B cell (primary cell): ENCODE data around the gene EPB41L1. TPM values are rescaled to one million over a fixed set of nuclear protein-coding genes. Genes with fewer than 3 reads are reported as not detected.

Source experiments
- ATAC-seq: fragments of 200-7000 bp; cut with Tn5 transposase; one replicate; pipeline ENCODE4 v1.10.0; 2021; ENCODE audit warnings: low read depth, mild to moderate bottlenecking, moderate number of reproducible peaks, moderate library complexity
- CTCF ChIA-PET: fragments of 350-600 bp; sonication (Branson Sonifier 250); formaldehyde crosslinking; loops from one replicate; lab custom pipeline; 2021; ENCODE audit warnings: antibody characterized with exemption, inconsistent platforms; lab: Charles Lee
- POLR2A ChIA-PET: fragments of 350-600 bp; sonication (Branson Sonifier 250); formaldehyde crosslinking; loops from one replicate; lab custom pipeline; 2021; ENCODE audit warnings: antibody characterized with exemption; lab: Charles Lee
- DNase-seq: peaks from one replicate; pipeline ENCODE4 v3.0.0; 2013
- H2AFZ ChIP-seq: 2 replicates; pipeline ENCODE4 v1.6.1; 2012; ENCODE audit warnings: mild to moderate bottlenecking, low read depth, low read length; ENCODE audit not compliant: insufficient read depth, poor library complexity, severe bottlenecking
- H3K27ac ChIP-seq, 2 donors: 1 replicate in 1 of 2; 2 replicates in 1 of 2; pipeline ENCODE4 v1.5.1; 2012 to 2013; ENCODE audit warnings: low read length in 2 of 2, mild to moderate bottlenecking in 2 of 2, moderate library complexity in 1 of 2
- H3K27me3 ChIP-seq, 4 experiments: fragments of 200-600 bp in 1 of 4; sonication (generic) in 1 of 4; replicated peaks in 1 of 4; 1 replicate in 2 of 4; 2 replicates in 2 of 4; pipeline versions ENCODE4 v1.6.1 to v1.7.0; 2013 to 2016; ENCODE audit warnings: low read length in 3 of 4, mild to moderate bottlenecking in 2 of 4, mixed read lengths in 1 of 4, moderate library complexity in 1 of 4; ENCODE audit not compliant: insufficient read depth in 4 of 4, control insufficient read depth in 3 of 4; ENCODE audit errors: control extremely low read depth in 1 of 4
- H3K36me3 ChIP-seq, 2 experiments: replicated peaks in 1 of 2; 1 replicate in 1 of 2; 2 replicates in 1 of 2; pipeline versions ENCODE4 v1.6.1 to v1.7.1; 2013; ENCODE audit warnings: low read length in 1 of 2; ENCODE audit not compliant: insufficient read depth in 2 of 2, control insufficient read depth in 1 of 2; ENCODE audit errors: control extremely low read depth in 1 of 2, extremely low read depth in 1 of 2
- H3K4me1 ChIP-seq, 2 donors: fragments of 200-600 bp in 1 of 2; sonication (generic) in 1 of 2; 1 replicate in 1 of 2; 2 replicates in 1 of 2; pipeline versions ENCODE4 v1.5.1 to v1.6.1; 2013 to 2017; ENCODE audit warnings: low read length in 2 of 2; ENCODE audit not compliant: control insufficient read depth in 2 of 2, insufficient read depth in 2 of 2
- H3K4me2 ChIP-seq: replicated peaks from 2 replicates; pipeline ENCODE3; 2012; ENCODE audit warnings: mild to moderate bottlenecking, low read depth, low read length; ENCODE audit not compliant: poor library complexity, severe bottlenecking
- H3K4me3 ChIP-seq, 5 experiments: fragments of 200-600 bp in 1 of 5; sonication (generic) in 1 of 5; 1 replicate in 3 of 5; 2 replicates in 2 of 5; pipeline versions ENCODE4 v1.5.1 to v1.7.0; 2011 to 2016; ENCODE audit warnings: low read length in 4 of 5, mild to moderate bottlenecking in 4 of 5, low read depth in 2 of 5, control low read depth in 1 of 5, moderate library complexity in 1 of 5; ENCODE audit not compliant: insufficient read depth in 1 of 5; ENCODE audit errors: control extremely low read depth in 1 of 5, extremely low read depth in 1 of 5
- H3K79me2 ChIP-seq: fragments of 200-600 bp; sonication (generic); one replicate; pipeline ENCODE4 v1.6.0; 2016; ENCODE audit warnings: low read length; ENCODE audit not compliant: control insufficient read depth, insufficient read depth
- H3K9ac ChIP-seq: fragments of 200-600 bp; sonication (generic); 2 replicates; pipeline ENCODE4 v1.6.1; 2017; ENCODE audit warnings: mild to moderate bottlenecking, low read length, moderate library complexity
- H3K9me3 ChIP-seq, 3 donors: one replicate each; pipeline versions ENCODE4 v1.6.1 to v1.7.1; 2013; ENCODE audit warnings: low read length in 2 of 3; ENCODE audit not compliant: control insufficient read depth in 2 of 3, insufficient read depth in 1 of 3; ENCODE audit errors: control extremely low read depth in 1 of 3
- H4K20me1 ChIP-seq: 2 replicates; pipeline ENCODE4 v1.6.0; 2012; ENCODE audit warnings: mild to moderate bottlenecking, low read length; ENCODE audit not compliant: insufficient read depth, control insufficient read depth, poor library complexity, severe bottlenecking
- H3K27ac Mint-ChIP-seq: one replicate; pipeline ENCODE4 v1.8.0; 2021; ENCODE audit warnings: mixed read lengths
- H3K27me3 Mint-ChIP-seq: one replicate; pipeline ENCODE4 v1.8.0; 2021; ENCODE audit warnings: mixed read lengths
- H3K4me1 Mint-ChIP-seq: one replicate; pipeline ENCODE4 v1.8.0; 2021; ENCODE audit warnings: mixed read lengths
- H3K4me3 Mint-ChIP-seq: one replicate; pipeline ENCODE4 v1.8.0; 2021; ENCODE audit warnings: mixed read lengths
- H3K9me3 Mint-ChIP-seq: one replicate; pipeline ENCODE4 v1.8.0; 2022; ENCODE audit warnings: mixed read lengths; ENCODE audit not compliant: insufficient read depth
- EZH2 ChIP-seq: IDR thresholded peaks from 2 replicates; pipeline ENCODE4 v1.6.1; 2012; ENCODE audit warnings: borderline replicate concordance, low read depth, mild to moderate bottlenecking, moderate library complexity, low read length; ENCODE audit not compliant: insufficient read depth, poor library complexity, severe bottlenecking
- WGBS: methylation state at CpG from one replicate; pipeline ENCODE4 v1.1.5; 2013; ENCODE audit warnings: missing lambda C conversion rate; ENCODE audit not compliant: insufficient coverage; 5-methylcytosine and 5-hydroxymethylcytosine counted together
- intact Hi-C: fragments of 100-400 bp; cut with micrococcal nuclease; formaldehyde crosslinking; loops from one replicate; pipeline ENCODE4 v1.10.0; 2022
- polyA plus RNA-seq: library from polyadenylated mRNA; depleted of rRNA; stranded (reverse); fragments of >200 nt; gene quantifications from 2 replicates; pipeline ENCODE4 v1.2.3, GENCODE V29; 2012
- total RNA-seq, 2 donors: library from RNA; stranded (reverse); fragments of 120-200 nt in 1 of 2; gene quantifications; 1 replicate in 1 of 2; 2 replicates in 1 of 2; pipeline versions ENCODE4 v1.2.3 to v1.2.4, GENCODE V29; 2013 to 2022
- TF ChIP-seq, protein P1 (sequence below): fragments of 200-600 bp; IDR thresholded peaks from one replicate; pipeline ENCODE4 v1.8.0; 2022; ENCODE audit warnings: antibody characterized with exemption, mild to moderate bottlenecking

EPB41L1 gene
- total and polyA plus RNA-seq, 2 donors (not counting 1 experiment from before 2014, with no cell fraction given): 0.12 to 1.3 TPM

DNA sequence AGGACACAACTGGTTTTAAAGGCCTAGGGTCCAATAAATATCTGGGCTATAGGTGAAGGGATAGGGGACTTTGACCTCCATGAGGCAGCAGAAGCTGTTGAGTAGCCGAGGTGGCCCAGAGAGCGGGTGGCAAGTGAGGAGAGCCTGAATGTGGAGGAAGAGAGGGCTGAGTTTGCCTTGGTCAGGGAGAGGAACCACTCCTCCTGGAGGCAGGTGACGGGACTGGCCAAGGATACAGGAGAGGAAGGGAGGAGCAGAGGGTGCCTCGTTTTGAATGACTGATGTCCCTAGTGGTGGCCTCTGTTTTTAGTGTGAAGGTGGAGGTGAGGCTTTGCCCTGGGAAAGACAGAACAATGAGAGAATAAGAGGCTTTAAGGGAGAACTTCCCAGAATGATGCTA is 62.7 kb downstream of the EPB41L1 start:
- Mint-ChIP-seq H3K27ac (no peak overlapping the region), H3K4me1 (no peaks in the 10 kb centered on the region), H3K4me3 (no peak overlapping the region), H3K27me3 (peaks cover 16% of the 10 kb centered on the region), H3K9me3 (no peaks in the 10 kb centered on the region)
- CTCF ChIA-PET: interaction anchor here (0.9 to 2.1 kb wide), 5 partner anchors 15 to 670 kb away, joined by 3 to 9 read pairs (median 3); no protein-coding TSS in a partner anchor
- DNase-seq (no peak), ATAC-seq (no peak)
- Histone ChIP-seq H3K9ac (no peak overlapping the region), H3K9me3 (no peaks in the 10 kb centered on the region), H3K4me3 (no peak overlapping the region), H3K27me3 (no peaks in the 10 kb centered on the region), H4K20me1 (no peaks in the 10 kb centered on the region), H3K79me2 (no peaks in the 10 kb centered on the region), H3K4me2 (no peak overlapping the region), H3K27ac (no peak overlapping the region), H2AFZ (no peak overlapping the region), H3K36me3 (no peaks in the 10 kb centered on the region), H3K4me1 (no peaks in the 10 kb centered on the region)
- POLR2A ChIA-PET: no interaction called here
- intact Hi-C loops: no loop called here
- WGBS: 72% methylated on average over 4 of the region's 4 CpGs
- TF ChIP-seq, protein P1, sequence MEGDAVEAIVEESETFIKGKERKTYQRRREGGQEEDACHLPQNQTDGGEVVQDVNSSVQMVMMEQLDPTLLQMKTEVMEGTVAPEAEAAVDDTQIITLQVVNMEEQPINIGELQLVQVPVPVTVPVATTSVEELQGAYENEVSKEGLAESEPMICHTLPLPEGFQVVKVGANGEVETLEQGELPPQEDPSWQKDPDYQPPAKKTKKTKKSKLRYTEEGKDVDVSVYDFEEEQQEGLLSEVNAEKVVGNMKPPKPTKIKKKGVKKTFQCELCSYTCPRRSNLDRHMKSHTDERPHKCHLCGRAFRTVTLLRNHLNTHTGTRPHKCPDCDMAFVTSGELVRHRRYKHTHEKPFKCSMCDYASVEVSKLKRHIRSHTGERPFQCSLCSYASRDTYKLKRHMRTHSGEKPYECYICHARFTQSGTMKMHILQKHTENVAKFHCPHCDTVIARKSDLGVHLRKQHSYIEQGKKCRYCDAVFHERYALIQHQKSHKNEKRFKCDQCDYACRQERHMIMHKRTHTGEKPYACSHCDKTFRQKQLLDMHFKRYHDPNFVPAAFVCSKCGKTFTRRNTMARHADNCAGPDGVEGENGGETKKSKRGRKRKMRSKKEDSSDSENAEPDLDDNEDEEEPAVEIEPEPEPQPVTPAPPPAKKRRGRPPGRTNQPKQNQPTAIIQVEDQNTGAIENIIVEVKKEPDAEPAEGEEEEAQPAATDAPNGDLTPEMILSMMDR: no peak
- no peak for TF ChIP-seq EZH2

DNA sequence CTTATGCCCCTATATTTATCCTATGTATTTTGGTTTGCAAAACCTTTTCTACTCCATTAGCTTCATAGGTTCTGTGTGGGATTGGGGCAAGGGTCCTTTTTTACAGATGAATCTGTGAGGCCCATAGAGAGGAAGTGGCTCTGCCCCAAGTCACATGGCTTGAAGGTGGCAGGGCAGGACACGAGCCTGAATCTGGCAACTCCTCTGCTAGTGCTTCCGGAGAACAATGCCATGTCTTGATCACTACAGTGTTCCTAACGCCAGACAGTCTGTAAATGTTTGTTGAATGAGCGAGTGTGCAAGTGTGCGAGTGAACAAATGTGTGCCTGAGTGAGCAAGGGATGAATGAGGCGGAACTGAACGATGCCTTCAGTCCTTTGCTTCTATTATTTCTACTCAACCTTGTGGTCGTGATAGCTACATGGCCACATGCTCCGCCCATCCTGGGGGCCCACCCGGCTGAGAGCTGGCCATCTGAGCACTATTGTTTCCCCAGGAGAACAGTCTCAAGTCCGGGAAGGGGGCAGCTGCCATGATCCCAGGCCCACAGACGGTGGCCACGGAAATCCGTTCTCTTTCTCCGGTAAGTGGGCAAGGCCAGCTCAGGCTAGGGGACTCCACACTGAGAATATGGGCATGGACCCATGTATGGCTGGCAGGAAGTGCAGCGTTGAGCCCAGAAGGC is 64.0 kb downstream of the EPB41L1 start:
- CTCF ChIA-PET: no interaction called here
- H3K4me1 Mint-ChIP-seq: no peaks in the 10 kb centered on the region
- Histone ChIP-seq H3K4me3 (no peak overlapping the region), H3K79me2 (no peaks in the 10 kb centered on the region), H2AFZ (no peak overlapping the region), H3K27ac (no peak overlapping the region), H3K4me1 (no peaks in the 10 kb centered on the region), H3K9ac (no peak overlapping the region), H3K9me3 (no peaks in the 10 kb centered on the region), H3K36me3 (no peaks in the 10 kb centered on the region), H3K27me3 (no peaks in the 10 kb centered on the region), H3K4me2 (no peak overlapping the region), H4K20me1 (no peaks in the 10 kb centered on the region)
- no peak overlapping the region for H3K27ac Mint-ChIP-seq
- POLR2A ChIA-PET: no interaction called here
- WGBS: 81% methylated on average over 16 of the region's 16 CpGs
- H3K4me3 Mint-ChIP-seq: no peak overlapping the region
- TF ChIP-seq EZH2: no peak
- TF ChIP-seq, protein P1: no peak
- intact Hi-C loops: no loop called here
- no peak for ATAC-seq
- no peak for DNase-seq
- no peaks in the 10 kb centered on the region for H3K9me3 Mint-ChIP-seq
- peaks cover 16% of the 10 kb centered on the region for H3K27me3 Mint-ChIP-seq
